GM19395 (cell line): Measurements from ENCODE around the gene SPN.
"Not testable (repeated sequence)": the region's sequence is repeated elsewhere in the genome, so short reads cannot be mapped to it uniquely, and the experiment has no call there.

Source experiments
- ATAC-seq: cut with Tn5 transposase; IDR thresholded peaks from one replicate; pipeline ENCODE4 v1.9.1; 2021; ENCODE audit warnings: mild to moderate bottlenecking, moderate library complexity; ENCODE audit not compliant: unreplicated experiment

Gene SPN

GRCh38 chr16:29645694-29646187 lies 17.3 kb upstream of the SPN start:
- ATAC-seq: no peak

- no peak for ATAC-seq
Measured at GRCh38 chr16:29646947-29647346, 16.1 kb upstream of the SPN start.

- no peak for ATAC-seq
Measured at GRCh38 chr16:29649588-29650494, 13.2 kb upstream of the SPN start.

- ATAC-seq: no peak
Measured at GRCh38 chr16:29650771-29651170, 12.3 kb upstream of the SPN start.

GRCh38 chr16:29651774-29652349 lies 11.2 kb upstream of the SPN start:
- ATAC-seq: no peak

GRCh38 chr16:29653471-29653870 lies 9.6 kb upstream of the SPN start:
- no peak for ATAC-seq

GRCh38 chr16:29653890-29654289 lies 9.2 kb upstream of the SPN start:
- ATAC-seq: not testable (repeated sequence)

GRCh38 chr16:29656688-29657523 lies 6.1 kb upstream of the SPN start:
- no peak for ATAC-seq

GRCh38 chr16:29658705-29659104 lies 4.3 kb upstream of the SPN start:
- ATAC-seq: no peak

- ATAC-seq: no peak
Measured at GRCh38 chr16:29662000-29662728, 883 bp upstream of the SPN start.

GRCh38 chr16:29662729-29663015 lies 375 bp upstream of the SPN start:
- no peak for ATAC-seq

GRCh38 chr16:29663807-29664090 lies 702 bp downstream of the SPN start:
- no peak for ATAC-seq

- ATAC-seq: no peak
Measured at GRCh38 chr16:29664091-29664921, 1.3 kb downstream of the SPN start.

GRCh38 chr16:29665294-29666077 lies 2.4 kb downstream of the SPN start:
- ATAC-seq: no peak

GRCh38 chr16:29667322-29667610 lies 4.2 kb downstream of the SPN start:
- ATAC-seq: not testable (repeated sequence)

GRCh38 chr16:29667755-29668154 lies 4.7 kb downstream of the SPN start:
- no peak for ATAC-seq

- ATAC-seq: no peak
Measured at GRCh38 chr16:29668267-29668666, 5.2 kb downstream of the SPN start.

- ATAC-seq: no peak
Measured at GRCh38 chr16:29673501-29673900, 10.5 kb downstream of the SPN start.

- no peak for ATAC-seq
Measured at GRCh38 chr16:29674188-29674587, 11.1 kb downstream of the SPN start.
